ENCODE measurements around the gene PIP4K2B. TPM values are rescaled to one million over a fixed set of nuclear protein-coding genes. Genes with fewer than 3 reads are reported as not detected.
A peak's percentile ranks its signal among the peaks of the same experiment; 100 is the strongest.

Gene PIP4K2B
- total RNA-seq, 1 donor from 2014 or later: 55.3 TPM

DNA sequence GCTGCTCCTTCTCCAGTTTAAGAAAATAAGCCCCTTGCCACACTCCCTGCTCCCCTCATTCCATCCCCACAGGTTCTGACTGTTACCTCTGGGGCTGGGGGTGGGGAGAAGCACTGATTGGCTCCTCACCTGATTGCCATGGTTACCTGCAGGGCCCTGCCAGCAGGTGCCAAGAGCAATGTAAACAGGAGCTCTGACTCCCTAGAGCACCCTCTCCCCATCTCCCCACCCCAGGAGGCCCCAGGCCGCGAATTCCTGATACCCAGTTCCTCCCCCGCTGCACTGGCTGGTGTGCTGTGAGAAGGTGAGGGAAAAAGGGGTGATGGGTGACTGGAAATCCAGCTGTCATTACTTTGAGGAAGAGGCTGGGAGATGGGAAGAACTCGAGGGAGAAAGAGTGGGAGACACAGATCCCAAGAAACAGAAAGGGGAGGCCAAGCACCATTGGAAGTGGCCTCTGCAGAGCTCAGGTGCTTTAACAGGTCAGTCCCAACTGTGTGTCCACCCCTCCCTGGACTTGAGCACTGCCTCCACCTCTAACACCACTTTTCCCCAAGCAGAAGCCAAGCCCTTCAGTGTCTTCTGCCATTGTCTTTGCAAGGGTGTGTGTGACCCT lies 55.7 kb downstream of the PIP4K2B start:
- DNase-seq: no peak

DNA sequence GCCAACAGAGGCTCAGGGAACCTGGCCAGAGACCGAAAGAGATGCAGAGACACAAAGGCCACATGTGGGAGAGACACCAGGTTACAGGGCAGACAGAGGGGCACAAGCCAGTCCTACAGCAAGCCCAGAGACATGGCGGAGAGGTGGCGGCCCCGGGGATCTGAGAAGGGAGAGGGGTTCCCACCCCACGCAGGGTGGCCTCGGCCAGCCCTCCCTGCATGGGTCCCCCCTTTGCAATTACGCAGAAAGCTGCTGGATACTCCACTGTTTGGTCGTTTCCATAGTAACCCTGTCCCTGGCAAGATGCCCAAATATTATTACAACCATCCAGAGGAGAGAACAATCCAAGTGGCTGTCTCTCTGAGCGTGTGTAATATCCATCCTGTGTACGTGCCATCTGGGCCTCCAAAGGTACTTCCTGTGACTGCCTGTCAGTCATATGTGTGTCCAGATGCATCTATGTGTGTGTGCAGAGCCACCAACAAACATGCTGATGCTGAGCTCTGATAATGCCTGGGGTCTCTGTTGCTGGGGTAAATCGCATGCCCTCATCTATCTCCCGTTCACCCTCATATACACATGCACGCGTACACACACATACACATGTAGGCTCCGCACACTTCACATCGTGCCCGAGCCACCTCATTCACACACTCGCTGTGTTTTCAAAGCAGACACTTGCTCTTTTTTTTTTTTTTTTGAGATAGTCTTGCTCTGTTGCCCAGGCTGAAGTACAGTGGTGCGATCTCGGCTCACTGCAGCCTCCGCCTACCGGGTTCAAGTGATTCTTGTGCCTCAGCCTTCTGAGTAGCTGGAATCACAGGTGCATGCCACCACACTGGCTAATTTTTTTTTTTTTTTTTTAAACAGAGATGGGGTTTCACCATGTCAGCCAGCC lies 56.7 kb downstream of the PIP4K2B start:
- DNase-seq: peak; percentile 95

DNA sequence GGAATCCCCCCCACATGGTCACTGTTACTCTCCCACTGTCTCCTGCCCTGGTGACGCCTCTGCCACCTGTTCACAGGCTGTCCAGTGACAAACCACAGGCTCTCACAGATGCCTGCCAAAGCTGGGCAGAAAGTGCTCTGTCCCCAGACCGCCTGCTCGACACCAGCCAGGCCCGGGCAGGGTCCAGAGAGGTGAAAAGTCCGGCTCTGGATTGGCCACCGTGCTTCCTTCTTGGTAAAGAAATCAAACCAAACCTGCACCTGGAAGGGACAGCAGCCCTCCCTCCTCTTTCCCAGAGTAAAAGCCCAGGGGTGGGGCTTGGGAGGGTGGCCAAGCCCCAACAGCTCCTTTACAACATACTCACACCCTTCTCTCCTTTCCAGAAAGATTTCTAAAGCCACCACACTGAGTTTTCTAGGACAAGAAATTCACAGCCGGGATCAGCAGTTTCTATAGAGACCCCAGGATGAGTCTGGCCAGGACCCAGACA lies 57.4 kb downstream of the PIP4K2B start:
- DNase-seq: no peak

DNA sequence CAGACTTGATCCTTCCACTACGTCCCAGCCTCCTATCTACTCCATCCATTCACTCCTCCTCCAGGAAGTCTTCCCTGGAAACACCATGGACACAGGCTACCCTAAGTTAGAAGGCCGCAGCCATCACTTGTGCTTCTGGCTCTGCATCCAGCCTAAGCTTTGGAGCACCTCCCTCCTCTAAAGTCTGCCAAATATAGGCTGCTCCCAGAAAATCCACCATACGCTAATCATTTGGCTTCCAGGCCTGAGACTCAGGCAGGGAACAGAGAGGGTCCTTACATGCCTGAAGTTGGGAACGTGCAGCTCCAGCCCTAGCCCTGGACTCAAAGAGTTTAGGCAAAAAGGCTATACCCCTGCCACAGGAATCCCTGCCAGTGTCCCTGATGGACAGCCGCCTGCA lies 57.9 kb downstream of the PIP4K2B start:
- DNase-seq: no peak

DNA sequence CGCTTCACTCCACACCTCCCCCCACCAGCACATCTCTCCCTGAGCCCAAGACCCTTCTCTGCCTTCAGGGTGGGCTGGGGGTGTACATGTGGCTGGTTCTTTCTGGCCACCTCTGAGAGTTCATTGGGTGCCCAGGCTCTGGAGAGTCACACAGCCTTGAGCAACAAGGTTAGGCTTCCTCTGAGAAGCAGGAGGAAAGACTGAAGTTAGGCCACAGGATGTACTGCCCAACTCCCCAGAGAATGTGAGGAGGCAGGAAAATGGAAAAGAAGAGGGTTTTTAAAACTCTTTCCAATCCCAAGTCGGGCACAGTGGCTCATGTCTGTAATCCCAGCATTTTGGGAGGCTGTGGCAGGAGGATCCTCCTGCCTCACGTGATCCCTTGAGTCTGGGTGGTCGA lies 58.5 kb downstream of the PIP4K2B start:
- no peak for DNase-seq

DNA sequence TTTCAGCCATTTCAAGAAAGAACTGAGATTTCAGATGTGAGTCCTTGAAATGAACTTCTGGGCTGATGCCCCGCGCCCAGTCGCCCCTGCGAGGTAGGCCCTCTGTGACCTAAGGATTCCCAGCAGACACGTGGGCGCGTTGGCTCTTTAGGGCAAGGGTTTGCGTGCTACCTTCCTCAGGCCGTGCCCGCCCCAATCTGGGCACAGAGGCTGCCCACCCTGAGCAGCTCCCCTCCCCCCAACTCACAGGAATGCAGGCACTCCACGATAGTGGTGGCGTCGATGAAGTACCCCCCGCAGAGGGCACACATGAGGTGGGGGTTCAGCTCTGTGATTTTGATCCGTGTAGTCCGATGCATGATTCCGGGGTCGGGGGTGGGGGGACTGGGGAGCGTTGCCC lies 59.3 kb downstream of the PIP4K2B start:
- no peak for DNase-seq

DNA sequence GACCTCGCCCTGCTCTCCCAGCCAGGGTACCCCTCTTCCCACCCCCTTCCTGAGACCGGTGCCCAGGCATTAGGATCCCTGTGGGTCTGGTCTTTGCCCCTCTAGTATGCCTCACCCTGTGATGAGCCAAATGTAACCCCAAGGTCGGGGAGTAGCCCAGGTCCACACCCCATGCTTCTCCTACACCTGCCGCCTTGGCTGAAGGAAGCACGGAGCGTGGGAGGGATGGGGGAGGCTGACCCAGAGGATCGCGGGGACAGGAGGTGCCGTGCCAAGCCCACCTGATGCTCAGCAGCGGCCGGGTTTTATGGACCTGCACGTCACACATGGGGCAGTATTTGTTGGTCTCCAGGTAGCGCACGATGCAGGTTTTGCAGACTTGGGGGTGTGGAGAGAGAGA lies 60.1 kb downstream of the PIP4K2B start:
- no peak for DNase-seq

DNA sequence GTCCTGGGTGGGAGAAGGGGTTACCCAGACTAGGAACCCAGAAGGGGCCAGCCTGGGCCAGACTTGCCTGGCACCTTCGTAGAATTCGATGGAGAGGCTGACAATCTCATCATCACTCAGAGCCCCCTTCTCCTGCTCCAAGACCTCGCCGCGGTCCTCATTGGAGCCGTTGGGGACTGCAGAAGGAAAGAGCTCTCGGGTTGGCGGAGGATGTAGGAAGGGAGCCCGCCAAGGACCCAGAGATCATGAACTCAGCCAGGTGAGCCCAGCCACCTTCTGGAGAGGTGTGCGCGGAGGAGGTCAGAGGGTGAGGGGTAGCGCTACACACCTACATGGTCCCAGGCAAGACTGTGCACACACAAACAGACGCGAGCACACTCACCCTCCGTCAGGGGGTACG lies 60.7 kb downstream of the PIP4K2B start:
- DNase-seq: no peak

DNA sequence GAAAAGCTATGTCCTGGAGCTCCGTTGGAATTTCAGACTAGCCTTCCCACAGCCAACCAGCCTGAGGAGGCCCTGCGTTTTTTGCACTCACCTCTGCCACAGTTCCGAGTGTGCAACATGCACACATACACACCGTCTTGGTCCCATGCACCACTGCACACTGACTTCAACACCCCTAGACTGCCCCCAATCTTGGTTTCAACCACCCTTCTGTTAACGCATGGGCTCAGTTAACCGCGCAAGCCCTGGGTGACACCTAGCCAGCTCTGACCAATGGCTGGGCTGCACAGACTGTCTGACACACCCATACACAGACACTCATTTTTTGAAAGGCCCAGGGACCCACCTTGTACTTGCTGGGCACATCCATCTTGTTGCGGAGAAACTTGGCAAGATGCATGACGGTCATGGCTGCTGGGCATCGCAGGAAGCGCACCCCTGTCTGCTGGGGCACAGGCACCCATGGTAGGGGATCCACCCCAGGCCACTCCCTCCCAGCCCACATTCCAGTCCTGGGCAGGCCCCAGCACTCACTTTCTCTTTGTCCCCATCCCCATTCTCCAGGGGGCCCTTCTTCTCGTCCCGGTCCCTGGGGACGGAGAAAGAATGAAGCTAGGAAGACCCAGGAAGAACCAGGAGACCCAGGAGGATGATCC lies 61.2 kb downstream of the PIP4K2B start:
- DNase-seq: no peak

DNA sequence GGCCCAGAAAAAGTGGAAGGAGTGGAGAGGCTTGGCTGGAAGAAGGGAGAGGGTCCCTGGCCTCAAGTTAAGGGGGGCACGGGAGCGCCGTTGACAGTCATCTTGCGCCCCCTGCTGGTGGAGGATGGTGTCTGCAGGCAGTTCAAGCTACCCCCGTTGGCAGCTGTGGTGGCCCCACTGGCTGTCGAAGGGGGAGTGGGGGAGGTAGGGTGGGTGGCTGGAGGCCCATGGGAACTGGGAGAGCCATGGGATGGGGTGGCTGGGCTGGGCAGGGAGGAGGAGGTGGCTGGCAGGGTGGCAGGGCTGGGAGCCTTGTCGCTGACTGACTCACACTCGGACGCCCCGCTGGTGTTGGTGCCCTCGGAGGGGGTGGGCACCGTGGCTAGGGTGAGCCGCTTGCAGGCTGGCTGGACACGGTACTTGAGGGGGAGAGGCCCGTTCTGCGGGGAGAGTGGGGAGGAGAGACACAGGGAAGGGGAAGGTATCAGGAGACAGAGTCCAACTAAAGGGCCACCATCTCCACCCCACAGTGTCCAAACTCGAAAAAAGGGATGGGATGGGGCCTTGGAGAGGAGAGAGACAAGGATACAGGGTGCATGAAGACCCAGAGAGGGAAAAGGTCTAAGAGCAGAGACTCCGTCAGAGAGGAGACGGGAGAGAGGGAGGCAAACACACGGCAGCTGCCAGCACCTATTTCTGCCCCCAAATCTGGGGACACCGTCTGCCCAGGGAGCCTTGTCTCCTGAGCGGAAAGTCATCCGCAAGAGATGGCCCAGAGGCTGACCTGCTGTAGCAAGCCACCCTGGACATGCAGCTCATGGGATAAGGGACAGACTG lies 64.0 kb downstream of the PIP4K2B start:
- DNase-seq: peak; percentile 60

DNA sequence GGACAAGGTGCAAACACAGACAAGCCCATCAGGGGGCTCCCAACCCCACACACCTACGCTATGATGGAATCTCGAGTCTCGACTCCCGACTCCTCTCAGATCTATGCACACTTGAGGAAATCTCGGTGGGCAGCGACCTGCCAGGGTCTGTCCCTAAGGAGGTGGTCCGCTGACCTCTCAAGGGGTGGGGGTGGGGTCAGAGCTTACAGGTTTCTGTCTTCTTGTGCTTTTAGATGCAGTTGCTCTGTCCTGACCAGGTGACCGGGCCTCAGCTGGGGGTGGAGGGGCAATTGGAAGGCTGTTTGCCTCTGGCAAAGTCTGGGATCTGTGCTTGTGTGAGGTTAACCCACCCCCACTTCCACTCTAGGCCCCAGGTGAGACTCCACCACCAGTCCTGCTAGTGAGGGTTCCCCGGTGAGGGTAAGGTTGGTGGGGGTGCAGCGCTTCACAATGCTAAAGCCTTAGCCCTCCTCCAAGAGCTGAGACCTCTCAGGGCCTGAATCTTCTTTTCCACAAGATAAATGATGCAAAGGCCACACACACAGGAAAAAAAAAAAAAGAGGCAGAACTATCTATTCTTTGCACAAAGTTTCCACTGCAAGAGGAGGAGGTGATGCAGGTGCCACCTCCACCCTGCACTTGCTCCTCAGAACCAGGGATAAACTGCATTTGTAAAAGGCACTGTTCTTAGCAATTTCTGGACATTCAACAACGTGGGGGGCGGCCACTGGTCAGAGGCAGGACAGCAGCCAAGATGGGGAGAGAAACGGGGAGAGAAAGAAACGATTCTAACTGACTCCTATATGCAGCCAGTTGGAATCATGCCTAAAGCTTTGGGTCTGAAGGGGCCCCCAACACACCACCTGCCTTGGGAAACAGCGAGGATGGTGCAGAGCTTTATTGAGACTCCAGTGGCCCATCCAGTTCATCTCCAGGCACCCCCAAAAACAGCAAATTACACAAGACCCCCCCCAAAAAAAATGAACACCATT lies 65.1 kb downstream of the PIP4K2B start:
- peak; percentile 46 for DNase-seq

DNA sequence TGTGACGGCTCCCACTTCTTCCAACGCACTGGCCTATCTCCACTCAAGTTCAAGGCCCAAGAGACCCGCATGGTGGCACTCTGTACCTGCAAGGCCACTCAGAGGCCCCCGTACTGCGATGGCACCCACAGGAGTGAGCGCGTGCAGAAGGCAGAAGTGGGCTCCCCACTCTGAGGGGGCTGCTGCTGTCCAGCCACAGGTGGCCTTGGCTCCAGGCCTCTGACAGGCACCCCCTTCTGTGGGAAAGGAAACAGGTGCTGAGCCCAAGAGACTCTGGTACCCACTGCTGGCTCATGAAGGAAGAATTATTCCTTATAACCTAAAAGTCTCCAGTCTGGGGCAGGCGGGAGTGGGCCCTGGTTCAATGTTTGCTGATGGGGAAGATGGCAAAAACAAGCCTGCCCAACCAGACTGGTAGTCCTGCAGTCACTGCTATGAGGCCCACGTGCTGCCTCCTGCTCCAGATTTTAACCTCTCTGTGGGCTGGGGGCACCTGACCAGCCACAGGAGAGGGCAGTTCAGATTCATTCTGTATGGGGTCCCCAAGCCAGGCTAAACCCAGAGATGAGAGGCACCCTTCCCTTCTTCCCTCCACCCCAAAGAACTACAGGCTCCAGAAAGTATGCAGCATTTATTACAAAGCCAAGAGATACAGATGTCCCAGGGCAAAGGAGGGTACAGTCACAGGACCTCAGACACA lies 65.9 kb downstream of the PIP4K2B start:
- DNase-seq: no peak

DNA sequence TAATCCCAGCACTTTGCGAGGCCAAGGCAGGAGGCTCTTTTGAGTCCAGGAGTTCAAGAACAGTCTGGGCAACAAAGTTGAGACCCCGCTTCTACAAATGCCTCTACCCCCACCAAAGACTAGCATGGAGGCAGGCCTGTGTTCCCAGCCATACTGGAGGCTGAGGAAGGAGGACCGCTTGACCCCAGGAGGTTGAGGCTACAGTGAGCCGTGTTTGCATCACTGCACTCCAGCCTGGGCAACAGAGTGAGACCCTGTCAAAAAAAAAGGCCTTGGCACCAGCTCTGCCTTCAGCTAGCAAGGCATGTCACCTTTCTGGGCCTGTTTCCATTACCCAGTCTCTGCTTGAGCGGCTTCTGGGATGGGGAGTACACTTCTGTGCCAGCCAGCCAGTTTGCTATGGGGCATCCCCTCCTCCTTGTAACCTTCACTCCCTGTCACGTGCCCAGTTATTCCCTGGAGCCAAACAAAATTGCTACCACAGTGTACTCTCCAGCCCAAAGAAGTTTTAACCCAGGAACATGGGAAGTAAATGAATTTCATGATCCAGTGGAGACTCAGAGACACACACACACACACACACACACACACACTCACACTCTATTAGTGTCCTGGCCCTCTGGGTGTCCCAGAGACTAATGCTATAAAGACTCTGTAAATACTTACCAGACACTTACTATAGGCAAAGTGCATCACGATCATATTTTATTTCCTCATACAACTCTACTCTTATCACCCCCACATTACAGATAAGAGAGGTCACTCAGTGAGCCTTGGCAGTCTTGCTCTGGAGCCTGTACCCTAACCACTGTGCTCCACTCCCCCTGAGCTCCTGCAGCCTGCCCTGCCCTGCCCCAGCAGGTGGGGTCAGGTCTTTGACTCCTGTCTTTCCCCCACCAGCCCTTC lies 66.7 kb downstream of the PIP4K2B start:
- DNase-seq: no peak

DNA sequence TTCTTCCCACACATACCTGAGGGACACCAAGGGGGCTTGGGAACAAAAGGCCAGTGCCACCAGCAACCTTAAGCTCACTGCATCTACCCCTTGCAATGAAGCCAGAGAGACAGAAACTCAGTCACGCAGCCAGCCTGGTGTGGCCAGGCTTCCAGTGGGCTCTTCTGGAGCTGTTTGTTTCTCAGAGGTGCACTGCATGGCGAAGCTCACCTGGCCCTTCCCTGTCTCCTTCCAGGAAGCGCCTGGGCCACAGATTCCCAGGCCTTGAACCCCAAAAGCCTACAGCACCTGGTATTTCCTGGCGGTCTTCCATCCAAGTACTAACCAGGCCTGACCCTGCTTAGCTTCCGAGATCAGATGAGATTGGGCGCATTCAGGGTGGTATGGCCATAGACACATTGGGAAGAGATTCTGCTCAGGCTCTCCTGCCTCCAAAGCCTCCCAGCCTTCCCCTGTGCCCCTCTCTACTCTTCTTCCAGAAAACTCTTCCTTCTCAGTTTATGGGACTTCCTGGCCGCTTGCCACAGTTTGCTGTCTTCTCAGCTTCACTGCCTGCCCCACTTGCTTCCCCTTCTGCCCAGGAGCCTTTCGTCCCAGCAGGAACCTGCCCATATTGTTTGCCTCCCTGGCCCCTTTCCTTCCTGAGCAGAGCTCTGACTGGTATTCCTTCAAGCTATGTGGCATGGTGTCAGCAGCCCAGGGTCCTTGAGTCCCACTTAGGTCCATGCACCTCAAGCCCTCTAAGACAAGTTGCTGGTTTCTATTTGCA lies 67.6 kb downstream of the PIP4K2B start:
- DNase-seq: peak; percentile 25

DNA sequence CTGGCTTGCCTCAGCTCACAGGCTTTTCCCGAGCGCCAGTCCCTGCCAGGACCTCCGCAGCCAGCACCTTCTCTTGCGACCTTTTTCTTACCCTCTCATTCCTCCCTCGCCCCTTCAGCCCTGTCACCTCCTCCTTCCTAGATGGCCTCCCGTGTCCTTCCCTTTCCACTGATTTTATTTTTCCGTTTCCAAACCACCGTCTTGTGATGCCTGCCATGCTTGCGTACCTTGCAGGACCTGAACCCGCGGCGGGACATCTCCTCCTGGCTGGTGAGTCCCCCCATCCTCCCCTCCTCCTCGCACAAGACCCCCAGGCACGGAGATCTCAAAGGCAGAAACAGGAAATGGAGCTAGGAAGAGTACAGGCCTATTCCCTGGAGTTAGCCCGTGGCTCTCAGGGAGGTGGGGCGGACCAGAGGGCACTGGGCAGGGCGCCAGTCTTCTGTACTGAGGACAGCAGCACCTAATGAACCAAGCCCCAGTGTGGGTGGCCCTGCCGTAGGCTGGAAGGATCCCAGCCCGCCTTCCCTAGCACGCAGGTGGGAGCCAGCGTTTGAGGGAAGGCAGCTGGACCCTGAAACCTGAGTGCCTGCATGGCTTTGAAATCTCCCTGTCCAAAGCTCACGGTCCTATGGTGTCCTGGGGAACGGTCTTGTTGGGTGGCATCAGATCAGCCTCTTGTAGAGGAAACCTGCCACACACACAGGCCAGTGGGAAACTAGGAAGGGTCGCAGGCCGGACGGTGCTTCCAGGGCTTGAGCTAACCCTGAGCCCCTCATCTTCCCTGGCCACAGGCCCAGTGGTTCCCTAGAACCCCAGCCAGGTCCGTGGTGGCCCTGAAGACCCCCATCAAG lies 68.6 kb downstream of the PIP4K2B start:
- DNase-seq: peak; percentile 53

DNA sequence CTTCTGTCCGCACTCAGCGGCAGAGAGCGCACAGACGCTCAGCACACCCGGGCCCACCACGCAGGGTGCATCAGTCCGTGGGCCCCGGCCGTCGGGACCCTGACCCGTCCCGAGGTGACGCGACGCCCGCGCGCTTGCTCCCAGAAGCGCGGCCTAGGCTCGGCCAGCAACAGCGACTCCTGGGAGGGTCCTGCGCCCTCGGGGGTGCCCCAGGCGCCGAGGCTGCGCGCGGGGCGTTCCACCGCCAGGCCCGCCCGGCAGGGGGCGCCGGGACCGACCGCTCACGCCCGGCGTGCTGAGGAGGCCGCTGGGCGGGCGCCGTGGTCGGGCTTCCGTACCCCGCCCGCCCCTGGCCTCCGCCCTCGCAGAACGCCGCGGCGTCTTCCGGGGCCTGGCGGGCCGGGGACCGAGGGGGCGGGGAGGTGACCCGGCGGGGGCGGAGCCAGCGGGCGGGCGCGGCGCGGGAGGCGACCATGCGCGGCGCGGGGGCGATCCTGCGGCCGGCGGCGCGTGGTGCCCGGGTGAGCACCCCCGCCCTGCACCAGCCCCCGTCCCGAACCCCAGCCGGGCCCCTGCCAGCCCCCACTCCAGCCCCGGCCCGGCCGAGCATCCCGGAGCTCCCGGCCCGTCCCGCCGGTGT lies 69.3 kb downstream of the PIP4K2B start, which contains the start of gene CISD3:
TSS of gene CISD3 (plus strand) at position 456 of the 640 bp plus-strand sequence. CDS start at position 474, 18 bp downstream.
- peak; percentile 79 for DNase-seq

DNA sequence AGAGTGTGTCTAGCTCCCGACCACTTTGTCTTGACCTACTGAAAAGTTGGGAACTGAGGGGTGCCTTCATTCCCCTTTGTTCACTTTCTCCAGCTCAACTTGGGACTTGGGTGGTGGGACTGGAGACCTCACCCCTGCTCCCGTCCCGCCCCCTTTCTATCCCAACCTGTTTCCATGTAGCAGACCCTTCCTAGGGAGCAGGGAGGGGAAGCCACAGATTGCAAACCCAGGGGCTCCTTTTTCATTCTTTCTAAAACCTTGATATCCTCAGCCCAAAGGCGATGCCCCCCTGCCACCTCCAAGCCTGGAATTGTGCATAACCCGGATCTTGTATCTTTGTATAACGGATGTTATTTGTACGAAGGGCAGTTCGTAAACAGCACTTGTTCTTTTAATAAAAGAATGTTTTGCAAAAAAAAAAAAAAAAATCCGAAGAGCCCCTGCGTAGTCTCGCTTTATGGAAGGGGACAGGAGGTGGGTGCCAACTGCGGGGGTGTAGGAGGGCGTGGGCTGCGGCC lies 69.9 kb downstream of the PIP4K2B start:
- DNase-seq: no peak
